UCSD-AML1 (cell line): ENCODE results near the gene RIBC2.
A peak's percentile ranks its signal among the peaks of the same experiment; 100 is the strongest.
"Not testable (repeated sequence)": the region's sequence is repeated elsewhere in the genome, so short reads cannot be mapped to it uniquely, and the experiment has no call there.

ENCODE experiments used
- DNase-seq: peaks from one replicate; lab custom pipeline; 2025; ENCODE audit not compliant: unreplicated experiment; lab: John Stamatoyannopoulos, UW

Gene RIBC2

GRCh38 chr22:45413368-45414211, at the start of gene RIBC2, which contains the start of gene SMC1B:
TSS of gene RIBC2 (plus strand) at chr22:45413693. CDS start at chr22:45413887, 194 bp downstream.
TSS of gene SMC1B (minus strand) at chr22:45413599. CDS start at chr22:45413567, 32 bp downstream.
- no peak for DNase-seq

DNA sequence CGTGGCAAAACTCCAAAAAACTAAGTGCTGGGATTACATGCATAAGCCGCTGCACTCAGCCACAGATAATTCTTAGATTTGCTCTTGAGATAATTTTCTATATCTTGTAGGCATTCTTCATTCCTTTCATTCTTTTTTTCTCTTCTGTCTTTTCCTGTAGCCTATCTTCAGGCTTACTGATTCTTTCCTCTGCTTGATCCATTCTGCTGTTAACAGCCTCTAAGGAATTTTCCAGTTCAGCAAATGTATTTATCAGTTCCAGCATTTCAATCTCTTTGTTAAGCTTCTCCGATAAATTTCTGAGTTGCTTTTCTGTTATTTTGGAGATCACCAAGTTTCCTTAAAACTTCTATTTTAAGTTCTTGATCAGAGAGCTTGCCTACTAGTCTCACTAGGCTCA, 46.8 kb upstream of the RIBC2 start:
- DNase-seq: no peak

DNA sequence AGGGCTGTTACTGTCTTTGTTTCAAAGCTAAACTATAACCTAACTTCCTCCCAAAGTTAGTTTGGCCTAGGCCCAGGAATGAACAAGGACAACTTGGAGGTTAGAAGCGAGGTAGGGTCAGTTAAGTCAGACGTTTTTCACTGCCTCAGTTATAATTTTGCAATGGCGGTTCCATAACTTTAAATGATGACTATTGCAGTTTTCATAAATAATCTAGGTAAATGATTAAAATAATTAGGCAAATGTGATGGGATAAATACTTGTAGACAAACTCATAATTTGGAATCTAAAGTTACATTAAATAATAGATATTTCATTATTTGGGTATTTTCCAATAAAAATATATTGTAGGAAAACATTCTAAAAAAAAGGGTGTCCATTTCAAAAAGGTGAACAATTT, 39.9 kb upstream of the RIBC2 start:
- DNase-seq: not testable (repeated sequence)

GRCh38 chr22:45376009-45376408, 37.5 kb upstream of the RIBC2 start:
- no peak for DNase-seq

DNA sequence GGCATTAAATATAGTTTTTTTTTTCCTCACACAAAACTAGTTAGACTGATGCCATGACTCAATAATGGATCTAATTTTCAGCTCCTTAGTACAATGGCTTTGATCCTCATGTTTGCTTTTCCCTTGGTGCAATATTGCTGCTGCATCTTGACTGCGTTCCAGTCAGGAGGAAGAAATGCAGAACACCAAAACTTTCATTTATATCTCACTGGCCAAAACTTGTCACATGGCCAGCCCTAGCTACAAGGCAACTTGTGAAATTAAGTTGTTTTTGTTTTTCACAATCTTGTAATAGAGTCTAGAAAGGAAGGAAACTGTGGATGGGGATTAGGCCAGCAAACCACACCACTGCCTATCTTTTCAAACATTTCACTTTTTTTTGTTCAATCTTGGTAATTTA, 36.8 kb upstream of the RIBC2 start:
- no peak for DNase-seq

- no peak for DNase-seq
Measured at GRCh38 chr22:45381348-45381747, 32.1 kb upstream of the RIBC2 start.

- no peak for DNase-seq
Measured at GRCh38 chr22:45389546-45389945, 23.9 kb upstream of the RIBC2 start.

GRCh38 chr22:45397806-45398205, 15.7 kb upstream of the RIBC2 start:
- DNase-seq: peak; percentile 27

GRCh38 chr22:45398214-45398613, 15.3 kb upstream of the RIBC2 start:
- DNase-seq: no peak

GRCh38 chr22:45399712-45400445, 13.6 kb upstream of the RIBC2 start:
- no peak for DNase-seq

GRCh38 chr22:45402466-45402985, 11.0 kb upstream of the RIBC2 start:
- no peak for DNase-seq

DNA sequence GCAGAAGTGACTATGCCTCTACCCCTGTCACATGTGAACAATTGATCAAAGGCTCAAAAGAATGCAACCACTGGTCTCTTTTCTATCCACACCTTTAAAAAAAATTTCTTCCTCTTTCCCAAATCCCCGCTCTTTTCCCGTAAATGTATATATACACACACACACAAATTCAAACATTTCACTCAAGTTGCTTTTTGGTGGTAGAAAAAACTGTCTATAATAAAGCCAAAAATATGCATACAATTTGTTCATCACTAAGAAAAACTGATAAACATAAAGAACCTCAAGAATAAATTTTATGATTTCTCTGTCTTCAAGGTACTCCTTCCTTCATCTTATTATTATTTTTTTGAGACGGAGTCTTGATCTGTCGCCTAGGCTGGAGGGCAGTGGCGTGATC, 5.7 kb upstream of the RIBC2 start:
- no peak for DNase-seq

- DNase-seq: no peak
Measured at GRCh38 chr22:45413013-45413367, 503 bp upstream of the RIBC2 start.

- no peak for DNase-seq
Measured at GRCh38 chr22:45418056-45418769, 4.7 kb downstream of the RIBC2 start.

DNA sequence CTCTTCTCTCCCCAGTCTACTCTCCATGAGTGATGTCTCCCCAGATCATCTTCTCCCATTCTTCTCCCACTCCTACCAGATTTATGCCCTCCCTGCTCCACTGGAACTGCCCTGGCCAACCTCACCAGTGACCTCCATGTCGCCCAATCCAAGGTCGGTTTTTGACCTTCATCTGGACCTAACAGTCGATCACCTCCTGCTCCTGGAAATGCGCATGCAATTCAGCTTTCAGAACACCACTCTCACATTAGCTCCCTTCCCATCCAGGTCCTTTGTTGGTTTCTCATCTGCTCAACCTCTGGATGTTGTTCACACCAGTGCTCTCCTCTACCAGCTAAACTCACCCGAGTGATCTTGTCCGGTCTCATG, 5.3 kb downstream of the RIBC2 start:
- DNase-seq: no peak

DNA sequence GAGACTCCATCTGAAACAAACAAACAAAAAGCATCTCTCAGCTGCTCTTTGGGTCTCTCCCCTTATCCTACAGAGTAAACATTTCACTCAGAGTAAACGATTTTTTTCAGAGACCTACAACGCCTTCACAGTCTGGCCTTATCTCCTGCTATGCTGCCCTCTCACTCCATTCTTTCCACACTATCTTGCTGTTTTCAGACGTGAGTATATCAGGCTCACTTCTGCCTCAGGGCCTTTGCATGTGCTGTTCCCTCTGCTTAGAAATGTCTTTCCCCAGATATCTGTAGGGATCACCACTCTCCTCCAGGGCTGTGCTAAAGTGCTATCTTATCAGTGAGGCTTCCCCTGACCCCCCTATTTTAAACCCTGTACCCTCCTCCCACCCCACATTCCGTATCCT, 6.5 kb downstream of the RIBC2 start:
- no peak for DNase-seq

DNA sequence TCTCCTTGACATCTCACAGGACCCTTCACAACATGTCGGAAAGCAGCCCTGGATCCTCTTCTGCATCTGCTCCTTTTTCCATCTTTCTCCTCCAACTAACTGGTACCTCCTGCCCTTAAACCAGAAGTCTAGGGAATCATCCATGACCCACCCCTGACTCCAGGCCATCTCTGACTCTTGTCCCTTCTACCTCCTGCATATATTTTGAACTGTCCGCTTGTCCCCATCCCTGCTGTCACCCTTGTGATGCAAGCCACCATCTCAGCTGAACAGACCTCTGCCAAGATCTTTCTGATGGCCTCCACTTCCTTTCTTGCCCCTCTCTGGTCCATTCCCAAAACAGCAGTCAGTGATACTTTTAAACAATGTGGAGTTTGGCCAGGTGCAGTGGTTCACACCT, 7.0 kb downstream of the RIBC2 start:
- DNase-seq: no peak

- DNase-seq: no peak
Measured at GRCh38 chr22:45421349-45422055, 8.0 kb downstream of the RIBC2 start.

- no peak for DNase-seq
Measured at GRCh38 chr22:45422237-45422983, 8.9 kb downstream of the RIBC2 start.

- DNase-seq: no peak
Measured at GRCh38 chr22:45423524-45423923, 10.0 kb downstream of the RIBC2 start.
